Measurements from ENCODE around the gene TMEM89.

- TF ChIP-seq CTCF (IDR thresholded peaks at IDR 0.05) (no peak), RCOR1 (IDR thresholded peaks at IDR 0.05; ENCODE audit: low read depth, low read length) (no peak), POLR2A (IDR thresholded peaks at IDR 0.05; ENCODE audit: low read length) (no peak), SREBF2 (IDR thresholded peaks at IDR 0.05) (no peak)
Observed at GRCh38 chr3:48660800-48661400, 39.3 kb upstream of the TMEM89 start.
